Neural progenitor cell (in vitro differentiated cells): ENCODE results near the gene TSHB.

Experiments
- EZH2 ChIP-seq: fragments of 200-600 bp; sonication (generic); IDR thresholded peaks from 2 replicates; pipeline ENCODE4 v1.6.1; 2017; ENCODE audit warnings: antibody characterized with exemption, mild to moderate bottlenecking, moderate library complexity
- EZH2phosphoT487 ChIP-seq: fragments of 200-600 bp; sonication (generic); IDR thresholded peaks from 2 replicates; pipeline ENCODE4 v1.6.1; 2017; ENCODE audit warnings: antibody characterized with exemption
- TF ChIP-seq, protein P1 (sequence below): fragments of 200-600 bp; sonication (generic); IDR thresholded peaks from 2 replicates; pipeline ENCODE4 v1.5.1; 2017; ENCODE audit warnings: antibody characterized with exemption, mild to moderate bottlenecking

DNA sequence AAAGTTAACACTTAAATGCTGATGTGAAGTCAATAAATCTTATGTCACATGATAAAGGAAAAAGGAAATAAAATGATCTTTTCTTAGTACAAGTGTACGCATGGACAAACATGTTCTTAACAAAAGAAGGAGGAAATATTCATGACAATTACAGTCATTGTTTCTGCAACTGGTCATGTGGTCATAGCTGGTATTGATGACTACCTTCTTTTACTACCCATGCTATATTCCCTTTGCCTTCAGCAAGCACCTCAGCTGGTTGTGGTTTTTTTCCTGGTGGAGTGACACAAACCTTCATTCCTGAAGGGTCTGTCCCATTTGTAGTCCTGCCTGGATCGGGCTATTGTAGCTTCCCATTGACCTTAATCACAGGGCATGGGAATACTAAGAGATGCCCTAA lies 23.4 kb upstream of the TSHB start:
- TF ChIP-seq, protein P1, sequence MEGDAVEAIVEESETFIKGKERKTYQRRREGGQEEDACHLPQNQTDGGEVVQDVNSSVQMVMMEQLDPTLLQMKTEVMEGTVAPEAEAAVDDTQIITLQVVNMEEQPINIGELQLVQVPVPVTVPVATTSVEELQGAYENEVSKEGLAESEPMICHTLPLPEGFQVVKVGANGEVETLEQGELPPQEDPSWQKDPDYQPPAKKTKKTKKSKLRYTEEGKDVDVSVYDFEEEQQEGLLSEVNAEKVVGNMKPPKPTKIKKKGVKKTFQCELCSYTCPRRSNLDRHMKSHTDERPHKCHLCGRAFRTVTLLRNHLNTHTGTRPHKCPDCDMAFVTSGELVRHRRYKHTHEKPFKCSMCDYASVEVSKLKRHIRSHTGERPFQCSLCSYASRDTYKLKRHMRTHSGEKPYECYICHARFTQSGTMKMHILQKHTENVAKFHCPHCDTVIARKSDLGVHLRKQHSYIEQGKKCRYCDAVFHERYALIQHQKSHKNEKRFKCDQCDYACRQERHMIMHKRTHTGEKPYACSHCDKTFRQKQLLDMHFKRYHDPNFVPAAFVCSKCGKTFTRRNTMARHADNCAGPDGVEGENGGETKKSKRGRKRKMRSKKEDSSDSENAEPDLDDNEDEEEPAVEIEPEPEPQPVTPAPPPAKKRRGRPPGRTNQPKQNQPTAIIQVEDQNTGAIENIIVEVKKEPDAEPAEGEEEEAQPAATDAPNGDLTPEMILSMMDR = no peak
- TF ChIP-seq EZH2phosphoT487 (no peak), EZH2 (no peak)
